ENCODE measurements around the gene PTPN14.

- no peak for TF ChIP-seq POLR2A (IDR thresholded peaks at IDR 0.05; ENCODE audit: low read length)
- TF ChIP-seq GATA1 (IDR thresholded peaks at IDR 0.05; ENCODE audit: low read depth, low read length) = no peak
Measured at GRCh38 chr1:214590696-214591095, 39.3 kb upstream of the PTPN14 start.
